ENCODE results near the gene SLC11A1.

Gene SLC11A1

GRCh38 chr2:218384975-218385374, 2.9 kb downstream of the SLC11A1 start:
- Histone ChIP-seq H3K27ac (ENCODE audit: low read depth, low read length) (no peak overlapping the region), H3K9ac (ENCODE audit: low read depth, low read length) (no peak overlapping the region), H3K9me3 (ENCODE audit: control insufficient read depth, insufficient read depth, low read length) (no peaks in the 10 kb centered on the region), H3K27me3 (ENCODE audit: control insufficient read depth, insufficient read depth, low read length) (peaks cover 14% of the 10 kb centered on the region), H3K36me3 (ENCODE audit: control insufficient read depth, insufficient read depth, low read length) (no peaks in the 10 kb centered on the region), H3K4me1 (ENCODE audit: control insufficient read depth, insufficient read depth, low read length) (peaks cover 4% of the 10 kb centered on the region; the same call in 1 of the 2 replicates), H3K4me3 (ENCODE audit: low read depth, low read length) (no peak overlapping the region)

DNA sequence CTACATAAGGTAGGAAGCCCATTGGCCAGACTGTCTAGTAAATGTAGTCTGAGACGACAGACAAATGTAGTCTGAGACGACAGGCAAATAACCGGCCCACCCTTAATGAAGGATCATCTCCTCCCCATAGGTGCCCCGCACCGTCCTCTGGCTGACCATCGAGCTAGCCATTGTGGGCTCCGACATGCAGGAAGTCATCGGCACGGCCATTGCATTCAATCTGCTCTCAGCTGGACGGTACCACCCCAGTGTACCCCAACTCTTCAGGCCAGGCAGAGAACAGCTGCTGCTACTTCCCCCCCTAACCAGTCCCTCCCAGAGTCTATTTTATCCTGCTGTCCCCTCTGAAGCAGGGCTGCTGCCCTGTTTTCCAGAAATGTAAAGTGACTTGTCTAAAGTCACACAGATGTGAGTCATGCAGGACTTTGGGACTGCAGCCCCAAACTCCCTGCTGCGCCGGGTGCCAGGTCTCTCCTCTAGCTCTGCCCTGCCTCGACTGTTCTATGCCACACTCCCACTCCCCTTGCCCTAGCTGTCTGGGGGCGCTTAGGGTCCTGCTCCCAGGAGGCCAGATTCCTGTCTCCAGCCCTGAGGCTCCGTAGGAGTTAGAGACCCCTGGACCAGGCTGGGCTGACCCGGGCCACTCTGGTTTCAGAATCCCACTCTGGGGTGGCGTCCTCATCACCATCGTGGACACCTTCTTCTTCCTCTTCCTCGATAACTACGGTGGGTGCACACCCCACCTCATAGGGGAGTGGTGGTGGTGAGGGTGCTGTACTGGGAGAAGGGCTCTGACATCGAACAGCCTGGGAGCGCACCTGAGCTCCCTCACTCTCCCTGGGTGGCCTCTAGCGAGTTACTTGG, 4.7 kb downstream of the SLC11A1 start:
- no peak overlapping the region for H3K27ac ChIP-seq (ENCODE audit: low read depth, low read length)
- no peak overlapping the region for H3K9ac ChIP-seq (ENCODE audit: low read depth, low read length)
- H3K36me3 ChIP-seq (ENCODE audit: control insufficient read depth, insufficient read depth, low read length): no peaks in the 10 kb centered on the region
- peak overlapping the region; percentile 77 for H3K4me3 ChIP-seq (ENCODE audit: low read depth, low read length)
- H3K9me3 ChIP-seq (ENCODE audit: control insufficient read depth, insufficient read depth, low read length): no peaks in the 10 kb centered on the region
- H3K4me1 ChIP-seq (ENCODE audit: control insufficient read depth, insufficient read depth, low read length): peaks cover 4% of the 10 kb centered on the region; the same call in 1 of the 2 replicates
- peaks cover 14% of the 10 kb centered on the region for H3K27me3 ChIP-seq (ENCODE audit: control insufficient read depth, insufficient read depth, low read length)

- Histone ChIP-seq H3K9ac (ENCODE audit: low read depth, low read length) (peak overlapping the region; percentile 50; the same call in 1 of the 2 replicates), H3K27me3 (ENCODE audit: control insufficient read depth, insufficient read depth, low read length) (peaks cover 14% of the 10 kb centered on the region), H3K27ac (ENCODE audit: low read depth, low read length) (no peak overlapping the region), H3K4me1 (ENCODE audit: control insufficient read depth, insufficient read depth, low read length) (peaks cover 4% of the 10 kb centered on the region; the same call in 1 of the 2 replicates), H3K9me3 (ENCODE audit: control insufficient read depth, insufficient read depth, low read length) (no peaks in the 10 kb centered on the region), H3K36me3 (ENCODE audit: control insufficient read depth, insufficient read depth, low read length) (no peaks in the 10 kb centered on the region), H3K4me3 (ENCODE audit: low read depth, low read length) (peak overlapping the region; percentile 77)
These were observed 5.5 kb downstream of the SLC11A1 start for GRCh38 chr2:218387369-218388194.

GRCh38 chr2:218389333-218390150, 7.5 kb downstream of the SLC11A1 start:
- Histone ChIP-seq H3K4me3 (ENCODE audit: low read depth, low read length) (no peak overlapping the region), H3K27ac (ENCODE audit: low read depth, low read length) (no peak overlapping the region), H3K27me3 (ENCODE audit: control insufficient read depth, insufficient read depth, low read length) (peaks cover 20% of the 10 kb centered on the region), H3K4me1 (ENCODE audit: control insufficient read depth, insufficient read depth, low read length) (peaks cover 12% of the 10 kb centered on the region; the same call in 1 of the 2 replicates), H3K9ac (ENCODE audit: low read depth, low read length) (no peak overlapping the region), H3K9me3 (ENCODE audit: control insufficient read depth, insufficient read depth, low read length) (no peaks in the 10 kb centered on the region), H3K36me3 (ENCODE audit: control insufficient read depth, insufficient read depth, low read length) (no peaks in the 10 kb centered on the region)

DNA sequence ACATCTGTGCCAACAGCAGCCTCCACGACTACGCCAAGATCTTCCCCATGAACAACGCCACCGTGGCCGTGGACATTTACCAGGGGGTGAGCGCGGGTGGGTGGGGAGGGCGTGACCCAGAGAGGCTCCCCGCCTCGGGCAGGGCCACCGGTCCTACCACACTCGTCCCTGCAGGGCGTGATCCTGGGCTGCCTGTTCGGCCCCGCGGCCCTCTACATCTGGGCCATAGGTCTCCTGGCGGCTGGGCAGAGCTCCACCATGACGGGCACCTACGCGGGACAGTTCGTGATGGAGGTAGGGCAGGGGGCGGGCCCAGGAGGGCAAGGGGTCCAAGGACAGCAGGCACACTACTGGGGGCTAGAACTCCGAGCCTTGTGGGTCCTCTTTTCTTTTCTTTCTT, 9.1 kb downstream of the SLC11A1 start:
- Histone ChIP-seq H3K4me3 (ENCODE audit: low read depth, low read length) (no peak overlapping the region), H3K9ac (ENCODE audit: low read depth, low read length) (no peak overlapping the region), H3K36me3 (ENCODE audit: control insufficient read depth, insufficient read depth, low read length) (no peaks in the 10 kb centered on the region), H3K4me1 (ENCODE audit: control insufficient read depth, insufficient read depth, low read length) (peaks cover 12% of the 10 kb centered on the region; the same call in 1 of the 2 replicates), H3K27ac (ENCODE audit: low read depth, low read length) (no peak overlapping the region), H3K9me3 (ENCODE audit: control insufficient read depth, insufficient read depth, low read length) (no peaks in the 10 kb centered on the region), H3K27me3 (ENCODE audit: control insufficient read depth, insufficient read depth, low read length) (peaks cover 24% of the 10 kb centered on the region)

GRCh38 chr2:218392459-218392858, 10.4 kb downstream of the SLC11A1 start:
- no peaks in the 10 kb centered on the region for H3K9me3 ChIP-seq (ENCODE audit: control insufficient read depth, insufficient read depth, low read length)
- H3K36me3 ChIP-seq (ENCODE audit: control insufficient read depth, insufficient read depth, low read length): no peaks in the 10 kb centered on the region
- H3K27ac ChIP-seq (ENCODE audit: low read depth, low read length): no peak overlapping the region
- no peak overlapping the region for H3K9ac ChIP-seq (ENCODE audit: low read depth, low read length)
- no peak overlapping the region for H3K4me3 ChIP-seq (ENCODE audit: low read depth, low read length)
- H3K4me1 ChIP-seq (ENCODE audit: control insufficient read depth, insufficient read depth, low read length): peaks cover 19% of the 10 kb centered on the region
- H3K27me3 ChIP-seq (ENCODE audit: control insufficient read depth, insufficient read depth, low read length): peaks cover 24% of the 10 kb centered on the region

GRCh38 chr2:218392891-218393462, 10.9 kb downstream of the SLC11A1 start:
- no peak overlapping the region for H3K4me3 ChIP-seq (ENCODE audit: low read depth, low read length)
- H3K27ac ChIP-seq (ENCODE audit: low read depth, low read length): no peak overlapping the region
- H3K36me3 ChIP-seq (ENCODE audit: control insufficient read depth, insufficient read depth, low read length): no peaks in the 10 kb centered on the region
- peaks cover 20% of the 10 kb centered on the region for H3K4me1 ChIP-seq (ENCODE audit: control insufficient read depth, insufficient read depth, low read length)
- no peak overlapping the region for H3K9ac ChIP-seq (ENCODE audit: low read depth, low read length)
- no peaks in the 10 kb centered on the region for H3K9me3 ChIP-seq (ENCODE audit: control insufficient read depth, insufficient read depth, low read length)
- H3K27me3 ChIP-seq (ENCODE audit: control insufficient read depth, insufficient read depth, low read length): peaks cover 29% of the 10 kb centered on the region

- Histone ChIP-seq H3K36me3 (ENCODE audit: control insufficient read depth, insufficient read depth, low read length) (no peaks in the 10 kb centered on the region), H3K27me3 (ENCODE audit: control insufficient read depth, insufficient read depth, low read length) (peaks cover 38% of the 10 kb centered on the region), H3K27ac (ENCODE audit: low read depth, low read length) (no peak overlapping the region), H3K4me1 (ENCODE audit: control insufficient read depth, insufficient read depth, low read length) (peaks cover 20% of the 10 kb centered on the region), H3K9me3 (ENCODE audit: control insufficient read depth, insufficient read depth, low read length) (no peaks in the 10 kb centered on the region), H3K4me3 (ENCODE audit: low read depth, low read length) (no peak overlapping the region), H3K9ac (ENCODE audit: low read depth, low read length) (no peak overlapping the region)
These were observed 11.7 kb downstream of the SLC11A1 start for GRCh38 chr2:218393750-218394290.

- Histone ChIP-seq H3K36me3 (ENCODE audit: control insufficient read depth, insufficient read depth, low read length) (no peaks in the 10 kb centered on the region), H3K4me3 (ENCODE audit: low read depth, low read length) (no peak overlapping the region), H3K9me3 (ENCODE audit: control insufficient read depth, insufficient read depth, low read length) (no peaks in the 10 kb centered on the region), H3K27me3 (ENCODE audit: control insufficient read depth, insufficient read depth, low read length) (peaks cover 44% of the 10 kb centered on the region), H3K4me1 (ENCODE audit: control insufficient read depth, insufficient read depth, low read length) (peaks cover 20% of the 10 kb centered on the region), H3K9ac (ENCODE audit: low read depth, low read length) (no peak overlapping the region), H3K27ac (ENCODE audit: low read depth, low read length) (no peak overlapping the region)
These were observed 12.4 kb downstream of the SLC11A1 start for GRCh38 chr2:218394298-218395089.

Measured in HUES48 (cell line).